ENCODE measurements around the gene SLC25A33. TPM values are rescaled to one million over a fixed set of nuclear protein-coding genes. Genes with fewer than 3 reads are reported as not detected.

SLC25A33 gene
- total and polyA plus RNA-seq, 2 experiments from 2014 or later = 13.3 to 18.8 TPM

DNA sequence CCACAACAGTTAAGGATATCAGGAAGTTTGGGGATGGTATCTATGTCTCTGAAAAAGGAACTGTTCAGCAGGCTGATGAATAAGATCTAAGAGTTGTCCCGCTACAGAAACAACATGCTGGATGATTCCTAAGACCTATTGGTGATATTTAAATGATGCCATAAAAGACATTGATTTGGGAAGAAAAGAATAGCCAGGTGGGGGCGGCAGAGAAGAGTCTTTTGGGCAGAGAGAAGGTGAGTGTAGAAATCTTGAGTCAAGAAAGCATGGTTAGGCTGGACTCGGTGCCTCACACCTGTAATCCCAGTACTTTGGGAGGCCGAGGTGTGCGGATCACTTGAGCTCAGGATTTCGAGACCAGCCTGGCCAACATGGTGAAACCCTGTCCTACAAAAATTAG lies 37.6 kb downstream of the SLC25A33 start:
- no peak overlapping the region for H3K27ac ChIP-seq (ENCODE audit: low read depth)
- peaks cover 6% of the 10 kb centered on the region; the same call in 1 of the 2 replicates for H3K79me2 ChIP-seq (replicated peaks; ENCODE audit: insufficient read depth)
- no peaks in the 10 kb centered on the region for H3K9me3 Mint-ChIP-seq
- no peak overlapping the region for H3K4me2 ChIP-seq
- H3K9me2 ChIP-seq (ENCODE audit: insufficient read depth) = no peaks in the 10 kb centered on the region
- H3K27me3 Mint-ChIP-seq (ENCODE audit: insufficient read depth, low read depth, poor library complexity) = peaks cover 5% of the 10 kb centered on the region
- ATAC-seq (no peak), DNase-seq (ENCODE audit: low spot score) (no peak)
- H3K4me1 ChIP-seq (ENCODE audit: insufficient read depth) = no peaks in the 10 kb centered on the region
- no peak overlapping the region for H2AFZ ChIP-seq
- peaks cover 18% of the 10 kb centered on the region for H4K20me1 ChIP-seq (replicated peaks; ENCODE audit: insufficient read depth)
- no peaks in the 10 kb centered on the region for H3K27me3 ChIP-seq (ENCODE audit: insufficient read depth)
- H3K4me3 ChIP-seq = no peak overlapping the region
- H3K36me3 ChIP-seq (ENCODE audit: insufficient read depth) = peaks cover 13% of the 10 kb centered on the region
- H3F3A ChIP-seq (replicated peaks; ENCODE audit: low read depth) = no peaks in the 10 kb centered on the region; the same call in 1 of the 2 replicates
- H3K36me3 Mint-ChIP-seq (ENCODE audit: low read depth) = peaks cover 79% of the 10 kb centered on the region
- no peak for TF ChIP-seq POLR2AphosphoS5 (IDR thresholded peaks at IDR 0.05; ENCODE audit: low read depth)
- TF ChIP-seq CTCF (conservative IDR thresholded peaks at IDR 0.05; ENCODE audit: low read depth in 2 of 2) = peak; percentile 39 to 47
- no peak overlapping the region for H3K27ac Mint-ChIP-seq
- H3K4me1 Mint-ChIP-seq = no peaks in the 10 kb centered on the region
- H3K4me3 Mint-ChIP-seq = no peak overlapping the region

- Histone ChIP-seq H3F3A (replicated peaks; ENCODE audit: low read depth) (no peaks in the 10 kb centered on the region), H3K4me3 (no peak overlapping the region), H3K27ac (ENCODE audit: low read depth) (no peak overlapping the region), H2AFZ (no peak overlapping the region), H3K9me2 (ENCODE audit: insufficient read depth) (no peaks in the 10 kb centered on the region), H3K79me2 (replicated peaks; ENCODE audit: insufficient read depth) (peaks cover 6% of the 10 kb centered on the region; the same call in 1 of the 2 replicates), H3K27me3 (ENCODE audit: insufficient read depth) (no peaks in the 10 kb centered on the region), H3K36me3 (ENCODE audit: insufficient read depth) (peaks cover 13% of the 10 kb centered on the region; the same call in 1 of the 2 replicates), H3K4me1 (ENCODE audit: insufficient read depth) (no peaks in the 10 kb centered on the region), H4K20me1 (replicated peaks; ENCODE audit: insufficient read depth) (peaks cover 15% of the 10 kb centered on the region), H3K4me2 (no peak overlapping the region)
- Mint-ChIP-seq H3K9me3 (no peaks in the 10 kb centered on the region), H3K36me3 (ENCODE audit: low read depth) (peaks cover 80% of the 10 kb centered on the region), H3K27ac (no peak overlapping the region), H3K4me1 (no peaks in the 10 kb centered on the region), H3K27me3 (ENCODE audit: insufficient read depth, low read depth, poor library complexity) (peaks cover 8% of the 10 kb centered on the region), H3K4me3 (no peak overlapping the region)
- TF ChIP-seq POLR2AphosphoS5 (IDR thresholded peaks at IDR 0.05; ENCODE audit: low read depth) (no peak), ZNF331 (CRISPR knock-in tag; IDR thresholded peaks at IDR 0.05; ENCODE audit: low read depth) (no peak), NANOG (IDR thresholded peaks at IDR 0.05; ENCODE audit: borderline replicate concordance) (no peak), STAT1 (IDR thresholded peaks at IDR 0.05; ENCODE audit: unreplicated experiment) (no peak), EZH2phosphoT487 (IDR thresholded peaks at IDR 0.05; ENCODE audit: unreplicated experiment) (no peak), CREB1 (CRISPR knock-in tag; IDR thresholded peaks at IDR 0.05; ENCODE audit: low read depth) (no peak)
- no peak for ATAC-seq
- DNase-seq (ENCODE audit: low spot score) = no peak
Observed at GRCh38 chr1:9577423-9577822, 38.2 kb downstream of the SLC25A33 start.

GRCh38 chr1:9580942-9581341 lies 41.7 kb downstream of the SLC25A33 start:
- Histone ChIP-seq H3K9me2 (ENCODE audit: insufficient read depth) (no peaks in the 10 kb centered on the region), H3K36me3 (ENCODE audit: insufficient read depth) (0 out of 2 replicates have a peak, but pooled peaks cover 17% of the 10 kb centered on the region), H3K27me3 (ENCODE audit: insufficient read depth) (no peaks in the 10 kb centered on the region), H4K20me1 (replicated peaks; ENCODE audit: insufficient read depth) (peaks cover 21% of the 10 kb centered on the region), H2AFZ (no peak overlapping the region), H3K79me2 (replicated peaks; ENCODE audit: insufficient read depth) (peaks cover 6% of the 10 kb centered on the region; the same call in 1 of the 2 replicates), H3K4me3 (no peak overlapping the region), H3K4me1 (ENCODE audit: insufficient read depth) (no peaks in the 10 kb centered on the region), H3F3A (replicated peaks; ENCODE audit: low read depth) (no peaks in the 10 kb centered on the region), H3K27ac (ENCODE audit: low read depth) (no peak overlapping the region), H3K4me2 (no peak overlapping the region)
- peaks cover 64% of the 10 kb centered on the region for H3K36me3 Mint-ChIP-seq (ENCODE audit: low read depth)
- DNase-seq (ENCODE audit: low spot score) (no peak), ATAC-seq (no peak)
- H3K4me1 Mint-ChIP-seq = no peaks in the 10 kb centered on the region
- no peak overlapping the region for H3K4me3 Mint-ChIP-seq
- H3K9me3 Mint-ChIP-seq = no peaks in the 10 kb centered on the region
- H3K27ac Mint-ChIP-seq = no peak overlapping the region
- H3K27me3 Mint-ChIP-seq (ENCODE audit: insufficient read depth, low read depth, poor library complexity) = peaks cover 6% of the 10 kb centered on the region
- TF ChIP-seq ETS1 (IDR thresholded peaks at IDR 0.05) (no peak), ZNF114 (CRISPR knock-in tag; IDR thresholded peaks at IDR 0.05) (no peak), STAT1 (IDR thresholded peaks at IDR 0.05; ENCODE audit: unreplicated experiment) (no peak), EZH2phosphoT487 (IDR thresholded peaks at IDR 0.05; ENCODE audit: unreplicated experiment) (no peak), EZH2 (IDR thresholded peaks at IDR 0.05; ENCODE audit: low read depth, unreplicated experiment) (no peak), POLR2AphosphoS5 (IDR thresholded peaks at IDR 0.05; ENCODE audit: low read depth) (no peak), JUNB (IDR thresholded peaks at IDR 0.05; ENCODE audit: unreplicated experiment) (no peak), ZNF331 (CRISPR knock-in tag; IDR thresholded peaks at IDR 0.05; ENCODE audit: low read depth) (no peak)
- TF ChIP-seq, protein P1, sequence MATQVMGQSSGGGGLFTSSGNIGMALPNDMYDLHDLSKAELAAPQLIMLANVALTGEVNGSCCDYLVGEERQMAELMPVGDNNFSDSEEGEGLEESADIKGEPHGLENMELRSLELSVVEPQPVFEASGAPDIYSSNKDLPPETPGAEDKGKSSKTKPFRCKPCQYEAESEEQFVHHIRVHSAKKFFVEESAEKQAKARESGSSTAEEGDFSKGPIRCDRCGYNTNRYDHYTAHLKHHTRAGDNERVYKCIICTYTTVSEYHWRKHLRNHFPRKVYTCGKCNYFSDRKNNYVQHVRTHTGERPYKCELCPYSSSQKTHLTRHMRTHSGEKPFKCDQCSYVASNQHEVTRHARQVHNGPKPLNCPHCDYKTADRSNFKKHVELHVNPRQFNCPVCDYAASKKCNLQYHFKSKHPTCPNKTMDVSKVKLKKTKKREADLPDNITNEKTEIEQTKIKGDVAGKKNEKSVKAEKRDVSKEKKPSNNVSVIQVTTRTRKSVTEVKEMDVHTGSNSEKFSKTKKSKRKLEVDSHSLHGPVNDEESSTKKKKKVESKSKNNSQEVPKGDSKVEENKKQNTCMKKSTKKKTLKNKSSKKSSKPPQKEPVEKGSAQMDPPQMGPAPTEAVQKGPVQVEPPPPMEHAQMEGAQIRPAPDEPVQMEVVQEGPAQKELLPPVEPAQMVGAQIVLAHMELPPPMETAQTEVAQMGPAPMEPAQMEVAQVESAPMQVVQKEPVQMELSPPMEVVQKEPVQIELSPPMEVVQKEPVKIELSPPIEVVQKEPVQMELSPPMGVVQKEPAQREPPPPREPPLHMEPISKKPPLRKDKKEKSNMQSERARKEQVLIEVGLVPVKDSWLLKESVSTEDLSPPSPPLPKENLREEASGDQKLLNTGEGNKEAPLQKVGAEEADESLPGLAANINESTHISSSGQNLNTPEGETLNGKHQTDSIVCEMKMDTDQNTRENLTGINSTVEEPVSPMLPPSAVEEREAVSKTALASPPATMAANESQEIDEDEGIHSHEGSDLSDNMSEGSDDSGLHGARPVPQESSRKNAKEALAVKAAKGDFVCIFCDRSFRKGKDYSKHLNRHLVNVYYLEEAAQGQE (IDR thresholded peaks at IDR 0.05; ENCODE audit: unreplicated experiment) = no peak
